Tibial nerve (tissue), 4 donors: ENCODE results near the gene MYO1H. TPM values are rescaled to one million over a fixed set of nuclear protein-coding genes. Genes with fewer than 3 reads are reported as not detected.

ENCODE experiments used
- DNase-seq, 2 donors: peaks; one replicate each; pipeline ENCODE4 v3.0.0-alpha.2; 2019; ENCODE audit warnings: low spot score in 2 of 2
- H3K27ac ChIP-seq, 4 donors: fragments of 200-600 bp; sonication (generic) in 3 of 4; one replicate each; pipeline ENCODE4 v1.5.1; 2017 to 2019; ENCODE audit warnings: mild to moderate bottlenecking in 1 of 4
- H3K27me3 ChIP-seq, 2 donors: fragments of 200-600 bp; sonication (generic) in 1 of 2; one replicate each; pipeline versions ENCODE4 v1.5.1 to v1.6.0; 2017 to 2019
- H3K36me3 ChIP-seq, 3 donors: fragments of 200-600 bp; sonication (generic); one replicate each; pipeline ENCODE4 v1.5.1; 2018 to 2019
- H3K4me1 ChIP-seq, 4 donors: fragments of 200-600 bp; sonication (generic) in 3 of 4; one replicate each; pipeline ENCODE4 v1.5.1; 2017 to 2019
- H3K4me3 ChIP-seq, 4 donors: fragments of 200-600 bp; sonication (generic) in 3 of 4; one replicate each; pipeline ENCODE4 v1.5.1; 2017 to 2019; ENCODE audit warnings: mild to moderate bottlenecking in 1 of 4, moderate library complexity in 1 of 4
- H3K9me3 ChIP-seq, 4 donors: fragments of 200-600 bp; sonication (generic) in 3 of 4; one replicate each; pipeline ENCODE4 v1.5.1; 2017 to 2019
- EP300 ChIP-seq, 2 donors: sonication (generic); formaldehyde crosslinking; IDR thresholded peaks; one replicate each; pipeline ENCODE4 v1.6.1; 2017; ENCODE audit warnings: antibody characterized with exemption in 2 of 2, mild to moderate bottlenecking in 1 of 2
- POLR2A ChIP-seq, 2 donors: fragments of 450-650 bp; IDR thresholded peaks; one replicate each; pipeline ENCODE4 v1.6.1; 2017; ENCODE audit warnings: antibody characterized with exemption in 2 of 2, mild to moderate bottlenecking in 2 of 2, moderate library complexity in 2 of 2
- WGBS, 2 donors: methylation state at CpG; one replicate each; pipeline ENCODE4 v1.1.5; 2018; 5-methylcytosine and 5-hydroxymethylcytosine counted together
- total RNA-seq, 4 donors: library from RNA; depleted of rRNA; stranded (reverse); fragments of >200 nt; gene quantifications; one replicate each; pipeline ENCODE4 v1.1.0, GENCODE V29; 2016
- TF ChIP-seq, protein P1 (sequence below), 5 experiments: fragments of 200-600 bp in 3 of 5; fragments of 450-650 bp in 2 of 5; sonication (generic) in 3 of 5; IDR thresholded peaks; one replicate each; pipeline ENCODE4 v1.5.1; 2016 to 2019; ENCODE audit warnings: antibody characterized with exemption in 5 of 5, mild to moderate bottlenecking in 3 of 5, moderate library complexity in 2 of 5

The MYO1H gene, protein sequence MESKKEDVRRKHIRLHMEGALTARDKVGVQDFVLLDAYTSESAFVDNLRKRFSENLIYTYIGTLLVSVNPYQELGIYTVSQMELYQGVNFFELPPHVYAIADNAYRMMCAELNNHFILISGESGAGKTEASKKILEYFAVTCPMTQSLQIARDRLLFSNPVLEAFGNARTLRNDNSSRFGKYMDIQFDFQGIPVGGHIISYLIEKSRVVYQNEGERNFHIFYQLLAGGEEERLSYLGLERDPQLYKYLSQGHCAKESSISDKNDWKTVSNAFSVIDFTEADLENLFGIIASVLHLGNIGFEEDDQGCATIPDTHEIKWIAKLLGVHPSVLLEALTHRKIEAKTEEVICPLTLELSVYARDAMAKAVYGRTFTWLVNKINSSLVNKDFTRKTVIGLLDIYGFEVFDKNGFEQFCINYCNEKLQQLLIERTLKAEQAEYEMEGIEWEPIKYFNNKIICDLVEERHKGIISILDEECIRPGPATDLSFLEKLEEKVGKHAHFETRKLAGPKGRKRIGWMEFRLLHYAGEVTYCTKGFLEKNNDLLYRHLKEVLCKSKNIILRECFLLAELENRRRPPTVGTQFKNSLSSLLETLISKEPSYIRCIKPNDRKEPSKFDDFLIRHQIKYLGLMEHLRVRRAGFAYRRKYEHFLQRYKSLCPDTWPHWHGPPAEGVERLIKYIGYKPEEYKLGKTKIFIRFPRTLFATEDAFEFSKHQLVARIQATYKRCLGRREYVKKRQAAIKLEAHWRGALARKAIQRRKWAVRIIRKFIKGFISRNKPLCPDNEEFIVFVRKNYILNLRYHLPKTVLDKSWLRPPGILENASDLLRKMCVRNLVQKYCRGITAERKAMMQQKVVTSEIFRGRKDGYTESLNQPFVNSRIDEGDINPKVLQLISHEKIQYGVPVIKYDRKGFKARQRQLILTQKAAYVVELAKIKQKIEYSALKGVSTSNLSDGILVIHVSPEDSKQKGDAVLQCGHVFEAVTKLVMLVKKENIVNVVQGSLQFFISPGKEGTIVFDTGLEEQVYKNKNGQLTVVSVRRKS
- under 1 TPM in 1 of 4 donors, not detected in 3; 0.20 TPM for total RNA-seq

DNA sequence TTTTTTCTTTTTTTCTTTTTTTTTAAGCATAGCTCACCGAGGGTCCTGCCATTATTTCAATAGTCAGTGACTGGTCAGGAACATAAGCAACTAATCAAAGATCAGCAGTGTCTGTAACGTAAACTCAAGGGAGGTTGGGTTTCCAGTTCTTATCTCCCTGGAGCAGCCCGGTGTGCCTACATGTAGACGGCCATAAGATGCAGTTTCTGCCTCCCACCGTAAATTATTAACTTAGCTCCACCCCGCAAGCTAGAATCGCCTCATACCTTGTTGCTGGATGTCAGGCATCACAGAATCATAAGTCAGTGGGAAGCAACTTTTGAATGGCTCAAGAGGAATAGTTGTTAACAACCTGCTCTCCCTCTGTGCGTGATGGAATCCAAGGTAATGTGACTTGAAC, at the start of gene MYO1H:
Gene MYO1H (plus strand): TSS at position 312 of the 400 bp plus-strand sequence. CDS start 61 bp downstream, at position 373.
- Histone ChIP-seq H3K27me3 (peaks cover 0 to 6% of the 10 kb centered on the region in 2 donors), H3K4me3 (no peak within 1 kb of the TSS), H3K36me3 (no peaks in the 10 kb centered on the region), H3K9me3 (peaks cover 0 to 5% (median 0%) of the 10 kb centered on the region in 4 donors), H3K27ac (no peak within 1 kb of the TSS), H3K4me1 (no peaks in the 10 kb centered on the region)
- WGBS, 2 donors: 83 to 87% methylated on average over 8 of the region's 8 CpGs
- DNase-seq: no peak
- TF ChIP-seq, protein P1, sequence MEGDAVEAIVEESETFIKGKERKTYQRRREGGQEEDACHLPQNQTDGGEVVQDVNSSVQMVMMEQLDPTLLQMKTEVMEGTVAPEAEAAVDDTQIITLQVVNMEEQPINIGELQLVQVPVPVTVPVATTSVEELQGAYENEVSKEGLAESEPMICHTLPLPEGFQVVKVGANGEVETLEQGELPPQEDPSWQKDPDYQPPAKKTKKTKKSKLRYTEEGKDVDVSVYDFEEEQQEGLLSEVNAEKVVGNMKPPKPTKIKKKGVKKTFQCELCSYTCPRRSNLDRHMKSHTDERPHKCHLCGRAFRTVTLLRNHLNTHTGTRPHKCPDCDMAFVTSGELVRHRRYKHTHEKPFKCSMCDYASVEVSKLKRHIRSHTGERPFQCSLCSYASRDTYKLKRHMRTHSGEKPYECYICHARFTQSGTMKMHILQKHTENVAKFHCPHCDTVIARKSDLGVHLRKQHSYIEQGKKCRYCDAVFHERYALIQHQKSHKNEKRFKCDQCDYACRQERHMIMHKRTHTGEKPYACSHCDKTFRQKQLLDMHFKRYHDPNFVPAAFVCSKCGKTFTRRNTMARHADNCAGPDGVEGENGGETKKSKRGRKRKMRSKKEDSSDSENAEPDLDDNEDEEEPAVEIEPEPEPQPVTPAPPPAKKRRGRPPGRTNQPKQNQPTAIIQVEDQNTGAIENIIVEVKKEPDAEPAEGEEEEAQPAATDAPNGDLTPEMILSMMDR (IDR thresholded peaks at IDR 0.05): no peak
- TF ChIP-seq POLR2A (IDR thresholded peaks at IDR 0.05): no peak

DNA sequence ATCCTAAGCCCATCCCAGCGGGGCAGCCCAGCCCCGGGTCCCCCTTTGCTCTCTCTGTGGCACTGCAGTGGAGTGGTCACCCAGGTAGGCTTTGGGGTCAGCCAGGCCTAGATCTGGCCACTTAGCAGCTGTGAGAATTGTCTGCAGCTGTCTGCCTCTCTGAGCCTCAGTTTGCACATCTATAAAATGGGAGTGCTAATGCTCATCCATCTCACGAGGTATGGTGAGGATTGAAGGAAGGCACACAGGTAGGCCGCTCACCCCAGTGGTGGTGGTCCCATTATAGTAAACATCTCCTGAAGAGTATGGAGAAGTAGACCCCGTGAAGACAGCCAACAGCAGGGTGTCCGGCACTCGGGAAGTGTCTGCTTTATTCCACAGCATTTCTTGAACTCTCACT, 47.9 kb upstream of the MYO1H start:
- DNase-seq: no peak
- no peaks in the 10 kb centered on the region for H3K9me3 ChIP-seq
- TF ChIP-seq EP300 (IDR thresholded peaks at IDR 0.05) (no peak), POLR2A (IDR thresholded peaks at IDR 0.05) (no peak)
- TF ChIP-seq, protein P1 (IDR thresholded peaks at IDR 0.05): no peak
- H3K36me3 ChIP-seq: no peaks in the 10 kb centered on the region
- WGBS, 2 donors: 89 to 92% methylated on average over 7 of the region's 7 CpGs
- no peaks in the 10 kb centered on the region for H3K4me1 ChIP-seq
- no peak overlapping the region for H3K4me3 ChIP-seq
- no peak overlapping the region for H3K27ac ChIP-seq
- H3K27me3 ChIP-seq: peaks cover 0 to 24% of the 10 kb centered on the region in 2 donors

DNA sequence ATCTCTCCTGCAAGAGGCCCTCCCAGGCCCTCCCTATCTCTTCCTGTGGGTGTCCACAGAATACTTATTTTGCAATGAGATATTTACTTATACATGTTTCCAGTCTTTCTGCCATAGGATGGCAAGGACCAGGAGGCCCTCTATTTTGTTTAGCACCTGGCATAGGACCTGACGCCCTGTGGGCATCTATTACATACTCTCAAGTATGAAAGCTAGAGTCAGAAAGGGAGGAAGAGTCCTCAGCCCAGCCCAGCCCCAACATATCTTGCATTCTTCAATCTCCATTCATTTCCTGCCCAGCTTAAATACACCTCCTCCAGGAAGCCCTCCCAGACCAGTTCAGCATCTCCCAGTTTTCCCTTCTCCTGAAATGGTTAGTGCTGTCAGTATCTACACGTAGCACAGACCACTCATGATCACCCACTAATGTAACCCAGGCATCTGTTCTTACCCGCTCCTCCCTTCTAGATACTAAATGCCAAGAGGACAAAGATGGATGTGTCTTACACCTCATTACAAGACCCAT, 46.0 kb upstream of the MYO1H start:
- Histone ChIP-seq H3K9me3 (no peaks in the 10 kb centered on the region), H3K27ac (no peak overlapping the region), H3K36me3 (no peaks in the 10 kb centered on the region), H3K4me1 (no peaks in the 10 kb centered on the region), H3K27me3 (peaks cover 0 to 43% of the 10 kb centered on the region in 2 donors), H3K4me3 (no peak overlapping the region)
- TF ChIP-seq, protein P1 (IDR thresholded peaks at IDR 0.05): no peak
- TF ChIP-seq POLR2A (IDR thresholded peaks at IDR 0.05) (no peak), EP300 (IDR thresholded peaks at IDR 0.05) (no peak)
- WGBS, 2 donors: 86 to 89% methylated on average over 3 of the region's 3 CpGs
- DNase-seq: no peak

DNA sequence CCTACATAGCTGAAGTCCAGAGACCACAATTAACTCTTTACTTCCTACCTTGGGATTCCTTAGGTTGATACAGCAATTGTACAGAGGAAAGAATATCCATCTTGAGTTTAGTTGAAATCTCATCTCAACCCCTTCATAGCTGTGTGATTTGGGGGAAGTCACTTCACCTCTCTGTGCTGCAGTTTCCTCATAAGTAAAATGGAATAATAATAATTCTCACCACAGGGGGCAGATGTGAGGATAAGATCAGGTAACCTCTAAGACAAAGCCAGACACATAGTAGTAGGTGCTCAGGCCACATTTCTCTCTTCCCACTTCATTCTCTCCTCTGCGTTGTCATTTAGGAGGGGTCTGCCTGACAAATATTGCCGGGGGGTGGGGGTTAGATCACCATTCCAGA, 45.3 kb upstream of the MYO1H start:
- Histone ChIP-seq H3K4me3 (no peak overlapping the region), H3K9me3 (no peaks in the 10 kb centered on the region), H3K27ac (no peak overlapping the region), H3K27me3 (peaks cover 0 to 49% of the 10 kb centered on the region in 2 donors), H3K36me3 (no peaks in the 10 kb centered on the region), H3K4me1 (no peaks in the 10 kb centered on the region)
- no peak for DNase-seq
- 64 to 68% methylated on average over 2 of the region's 2 CpGs for WGBS, 2 donors
- no peak for TF ChIP-seq EP300 (IDR thresholded peaks at IDR 0.05)
- TF ChIP-seq, protein P1 (IDR thresholded peaks at IDR 0.05): no peak
